ENCODE measurements around the gene GNPTG. TPM values are rescaled to one million over a fixed set of nuclear protein-coding genes. Genes with fewer than 3 reads are reported as not detected.

GNPTG gene
- total RNA-seq, 4 donors from 2014 or later: 20.6 to 37.5 (median 30.2) TPM

- Histone ChIP-seq H3K9me3 (no peaks in the 10 kb centered on the region), H3K4me1 (no peaks in the 10 kb centered on the region), H3K27ac (no peak overlapping the region), H3K27me3 (no peaks in the 10 kb centered on the region), H3K36me3 (peaks cover 3 to 58% of the 10 kb centered on the region in 2 donors), H3K4me3 (no peak overlapping the region)
- DNase-seq (no peak), ATAC-seq (no peak)
- no peak for TF ChIP-seq POLR2A (IDR thresholded peaks at IDR 0.05)
- TF ChIP-seq, protein P1, sequence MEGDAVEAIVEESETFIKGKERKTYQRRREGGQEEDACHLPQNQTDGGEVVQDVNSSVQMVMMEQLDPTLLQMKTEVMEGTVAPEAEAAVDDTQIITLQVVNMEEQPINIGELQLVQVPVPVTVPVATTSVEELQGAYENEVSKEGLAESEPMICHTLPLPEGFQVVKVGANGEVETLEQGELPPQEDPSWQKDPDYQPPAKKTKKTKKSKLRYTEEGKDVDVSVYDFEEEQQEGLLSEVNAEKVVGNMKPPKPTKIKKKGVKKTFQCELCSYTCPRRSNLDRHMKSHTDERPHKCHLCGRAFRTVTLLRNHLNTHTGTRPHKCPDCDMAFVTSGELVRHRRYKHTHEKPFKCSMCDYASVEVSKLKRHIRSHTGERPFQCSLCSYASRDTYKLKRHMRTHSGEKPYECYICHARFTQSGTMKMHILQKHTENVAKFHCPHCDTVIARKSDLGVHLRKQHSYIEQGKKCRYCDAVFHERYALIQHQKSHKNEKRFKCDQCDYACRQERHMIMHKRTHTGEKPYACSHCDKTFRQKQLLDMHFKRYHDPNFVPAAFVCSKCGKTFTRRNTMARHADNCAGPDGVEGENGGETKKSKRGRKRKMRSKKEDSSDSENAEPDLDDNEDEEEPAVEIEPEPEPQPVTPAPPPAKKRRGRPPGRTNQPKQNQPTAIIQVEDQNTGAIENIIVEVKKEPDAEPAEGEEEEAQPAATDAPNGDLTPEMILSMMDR (IDR thresholded peaks at IDR 0.05 in 4 of 5, conservative IDR thresholded peaks at IDR 0.05 in 1 of 5): no peak
- in situ Hi-C loops (cut with MboI; ENCODE audit: low sequenced_read_pairs in 4 of 4): loop anchor here in 1 of 4 donors (10.0 kb wide), 1 partner anchor 50 kb away; the partner anchor contains the start of gene UNKL
- intact Hi-C loops (cut with DNase I; ENCODE audit: low total_unique reads): no loop called here
These were observed 12.8 kb downstream of the GNPTG start for GRCh38 chr16:1364510-1364909.

- TF ChIP-seq, protein P1 (IDR thresholded peaks at IDR 0.05 in 4 of 5, conservative IDR thresholded peaks at IDR 0.05 in 1 of 5): no peak
- TF ChIP-seq POLR2A (IDR thresholded peaks at IDR 0.05): no peak
- H3K36me3 ChIP-seq: peaks cover 3 to 68% of the 10 kb centered on the region in 2 donors
- no peak overlapping the region for H3K27ac ChIP-seq
- DNase-seq: no peak
- intact Hi-C loops (cut with DNase I; ENCODE audit: low total_unique reads) (no loop called here), in situ Hi-C loops (cut with MboI; ENCODE audit: low sequenced_read_pairs in 4 of 4) (loop anchor here in 1 of 4 donors (10.0 kb wide), 1 partner anchor 49 kb away; the partner anchor contains the start of gene UNKL)
- H3K4me1 ChIP-seq: no peaks in the 10 kb centered on the region
- no peaks in the 10 kb centered on the region for H3K9me3 ChIP-seq
- ATAC-seq: no peak
- no peak overlapping the region for H3K4me3 ChIP-seq
- no peaks in the 10 kb centered on the region for H3K27me3 ChIP-seq
These were observed 14.5 kb downstream of the GNPTG start for GRCh38 chr16:1366060-1366711.

DNA sequence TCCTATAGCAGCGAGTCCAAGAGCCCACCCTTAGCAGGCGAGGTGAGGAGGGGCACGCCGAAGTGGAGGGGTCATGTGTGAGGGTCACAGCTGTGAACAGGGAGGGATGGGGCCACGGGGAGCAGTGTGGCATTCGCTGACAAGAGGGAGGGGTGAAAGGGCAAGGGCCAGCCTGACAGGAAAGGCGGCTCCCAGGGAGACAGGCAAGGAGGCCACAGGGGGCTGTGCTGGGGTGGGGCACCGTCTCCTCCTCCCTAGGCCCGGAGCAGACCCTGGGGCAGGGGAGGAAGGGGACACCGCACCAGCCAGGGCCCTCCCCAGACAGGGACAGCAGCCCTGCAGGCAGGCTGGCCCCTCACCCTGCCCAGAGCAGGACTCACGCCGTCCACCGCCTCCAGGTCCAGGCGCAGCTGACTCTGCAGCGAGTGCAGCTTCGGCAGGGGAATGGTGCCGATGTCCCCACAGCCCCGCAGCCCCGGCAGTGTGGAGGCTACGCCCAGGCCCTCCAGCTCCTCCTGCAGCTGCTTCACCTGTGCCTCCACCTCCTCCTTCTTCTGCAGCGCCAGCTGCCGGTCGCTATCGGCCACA lies 15.1 kb downstream of the GNPTG start:
- intact Hi-C loops (cut with DNase I; ENCODE audit: low total_unique reads): no loop called here
- Histone ChIP-seq H3K4me3 (no peak overlapping the region), H3K27me3 (no peaks in the 10 kb centered on the region), H3K4me1 (no peaks in the 10 kb centered on the region), H3K27ac (no peak overlapping the region), H3K9me3 (no peaks in the 10 kb centered on the region), H3K36me3 (peaks cover 3 to 63% of the 10 kb centered on the region in 2 donors)
- in situ Hi-C loops (cut with MboI; ENCODE audit: low sequenced_read_pairs in 4 of 4): loop anchor here in 1 of 4 donors (10.0 kb wide), 1 partner anchor 48 kb away; the partner anchor contains the start of gene UNKL
- DNase-seq: no peak
- TF ChIP-seq POLR2A (IDR thresholded peaks at IDR 0.05): no peak
- TF ChIP-seq, protein P1 (IDR thresholded peaks at IDR 0.05 in 4 of 5, conservative IDR thresholded peaks at IDR 0.05 in 1 of 5): no peak
- no peak for ATAC-seq

DNA sequence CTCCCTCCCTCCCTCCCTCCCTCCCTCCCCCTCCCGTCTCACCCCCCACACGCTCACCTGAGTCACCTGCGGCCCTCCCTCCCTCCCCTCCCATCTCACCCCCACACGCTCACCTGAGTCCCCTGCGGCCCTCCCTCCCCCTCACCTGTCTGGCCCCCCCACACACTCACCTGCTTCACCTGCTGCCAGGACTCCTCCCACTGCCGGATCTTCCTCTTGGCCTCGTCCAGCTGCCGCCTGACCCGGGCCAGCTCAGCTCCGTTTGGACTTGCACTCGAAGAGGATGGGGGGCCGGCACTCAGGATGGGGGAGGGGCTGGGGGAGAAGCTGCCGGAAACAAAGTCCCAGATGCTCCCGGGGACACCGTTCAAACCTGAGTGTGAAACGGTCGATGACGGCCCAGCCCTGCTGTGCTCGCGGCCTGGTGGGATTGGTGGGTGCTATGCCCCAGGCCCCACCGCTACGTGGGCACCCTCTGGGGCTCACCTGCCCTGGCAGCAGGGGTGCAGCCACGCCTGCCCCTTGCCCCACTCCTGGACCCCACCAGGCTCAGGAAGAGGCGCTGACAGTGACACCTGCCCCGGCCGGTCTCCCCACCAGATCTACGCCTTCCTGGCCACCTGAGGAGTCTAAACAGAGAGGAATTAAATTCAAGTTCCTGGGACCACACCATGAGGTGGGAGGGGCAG lies 15.9 kb downstream of the GNPTG start:
- intact Hi-C loops (cut with DNase I; ENCODE audit: low total_unique reads): no loop called here
- Histone ChIP-seq H3K36me3 (peaks cover 3 to 55% of the 10 kb centered on the region in 2 donors), H3K4me3 (no peak overlapping the region), H3K9me3 (no peaks in the 10 kb centered on the region), H3K27me3 (no peaks in the 10 kb centered on the region), H3K27ac (no peak overlapping the region), H3K4me1 (no peaks in the 10 kb centered on the region)
- DNase-seq (no peak), ATAC-seq (no peak)
- TF ChIP-seq, protein P1 (IDR thresholded peaks at IDR 0.05 in 4 of 5, conservative IDR thresholded peaks at IDR 0.05 in 1 of 5): no peak
- TF ChIP-seq POLR2A (IDR thresholded peaks at IDR 0.05): no peak
- in situ Hi-C loops (cut with MboI; ENCODE audit: low sequenced_read_pairs in 4 of 4): loop anchor here in 1 of 4 donors (10.0 kb wide), 1 partner anchor 47 kb away; the partner anchor contains the start of gene UNKL

All from gastrocnemius medialis (tissue), 4 donors.